ENCODE measurements around the gene XPO6.

Gene XPO6

DNA sequence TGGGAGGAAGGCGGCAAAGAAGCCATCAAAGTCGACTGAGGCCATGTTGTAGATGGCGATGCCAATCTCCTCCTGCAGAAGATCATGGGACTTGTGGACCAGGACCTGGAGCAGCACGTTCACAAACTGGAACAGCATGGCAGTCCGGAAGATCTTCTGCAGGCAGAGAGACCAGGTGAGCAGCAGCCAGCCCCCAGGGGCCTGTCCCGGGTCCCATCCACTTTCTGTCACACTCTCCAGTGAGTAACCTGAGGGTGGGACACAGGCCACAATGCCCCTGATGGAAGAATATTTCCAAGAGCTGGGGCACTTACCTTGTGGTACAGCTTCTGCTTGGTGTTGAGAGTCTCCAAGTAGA lies 110.3 kb downstream of the XPO6 start:
- Histone ChIP-seq H3K36me3 (ENCODE audit: control insufficient read depth, insufficient read depth, low read length) (peaks cover 96% of the 10 kb centered on the region), H3K27ac (ENCODE audit: low read depth, low read length, severe bottlenecking) (no peak overlapping the region), H3K4me3 (ENCODE audit: extremely low read depth, insufficient read depth, low read length, poor library complexity, severe bottlenecking) (no peak overlapping the region), H3K4me1 (ENCODE audit: control insufficient read depth, insufficient read depth, low read length, poor library complexity, severe bottlenecking) (no peaks in the 10 kb centered on the region), H3K9me3 (ENCODE audit: control insufficient read depth, low read length) (no peaks in the 10 kb centered on the region)
- 93 to 98% methylated on average over 6 of the region's 6 CpGs for WGBS, 2 experiments (ENCODE audit: insufficient coverage in 2 of 2)

DNA sequence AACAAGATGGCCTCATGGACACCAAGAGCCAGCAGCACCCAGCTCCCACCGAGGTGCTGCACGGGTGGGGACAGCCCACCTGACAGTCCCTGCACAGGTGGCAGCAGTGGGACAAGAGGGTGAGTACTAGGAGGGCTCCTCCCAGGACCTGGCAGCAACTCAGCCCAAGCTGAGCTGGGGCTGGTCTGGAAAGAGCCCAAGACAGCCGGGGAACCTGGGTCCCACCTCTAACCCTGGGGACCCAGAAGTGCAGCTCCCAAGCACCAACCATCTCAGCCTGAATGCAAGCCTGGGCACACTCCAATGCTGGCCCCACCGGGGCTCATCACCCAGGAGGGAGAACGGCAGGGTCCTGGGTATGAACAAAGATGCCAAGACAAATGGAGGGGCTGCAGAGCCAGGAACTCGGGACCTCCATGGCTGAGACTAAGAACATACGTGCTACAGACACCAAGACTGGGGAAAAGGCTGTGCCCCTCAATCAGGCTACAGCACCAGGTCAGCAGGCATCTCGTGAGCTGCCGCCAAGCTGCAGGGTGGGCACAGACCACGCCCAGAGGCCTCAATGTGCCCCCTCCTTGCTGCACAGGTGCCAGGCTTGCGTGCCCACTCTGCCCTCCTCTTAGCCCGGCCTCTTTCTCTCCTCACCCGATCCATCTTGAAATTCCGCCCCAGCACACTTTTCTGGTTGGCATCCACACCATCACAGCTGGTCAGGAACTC lies 110.8 kb downstream of the XPO6 start:
- H3K36me3 ChIP-seq (ENCODE audit: control insufficient read depth, insufficient read depth, low read length), result peaks cover 92% of the 10 kb centered on the region
- whole genome bisulfite sequencing, 2 experiments (ENCODE audit: insufficient coverage in 2 of 2), result 97 to 98% methylated on average over 13 to 14 of the region's 14 CpGs
- H3K4me3 ChIP-seq (ENCODE audit: extremely low read depth, insufficient read depth, low read length, poor library complexity, severe bottlenecking), result no peak overlapping the region

DNA sequence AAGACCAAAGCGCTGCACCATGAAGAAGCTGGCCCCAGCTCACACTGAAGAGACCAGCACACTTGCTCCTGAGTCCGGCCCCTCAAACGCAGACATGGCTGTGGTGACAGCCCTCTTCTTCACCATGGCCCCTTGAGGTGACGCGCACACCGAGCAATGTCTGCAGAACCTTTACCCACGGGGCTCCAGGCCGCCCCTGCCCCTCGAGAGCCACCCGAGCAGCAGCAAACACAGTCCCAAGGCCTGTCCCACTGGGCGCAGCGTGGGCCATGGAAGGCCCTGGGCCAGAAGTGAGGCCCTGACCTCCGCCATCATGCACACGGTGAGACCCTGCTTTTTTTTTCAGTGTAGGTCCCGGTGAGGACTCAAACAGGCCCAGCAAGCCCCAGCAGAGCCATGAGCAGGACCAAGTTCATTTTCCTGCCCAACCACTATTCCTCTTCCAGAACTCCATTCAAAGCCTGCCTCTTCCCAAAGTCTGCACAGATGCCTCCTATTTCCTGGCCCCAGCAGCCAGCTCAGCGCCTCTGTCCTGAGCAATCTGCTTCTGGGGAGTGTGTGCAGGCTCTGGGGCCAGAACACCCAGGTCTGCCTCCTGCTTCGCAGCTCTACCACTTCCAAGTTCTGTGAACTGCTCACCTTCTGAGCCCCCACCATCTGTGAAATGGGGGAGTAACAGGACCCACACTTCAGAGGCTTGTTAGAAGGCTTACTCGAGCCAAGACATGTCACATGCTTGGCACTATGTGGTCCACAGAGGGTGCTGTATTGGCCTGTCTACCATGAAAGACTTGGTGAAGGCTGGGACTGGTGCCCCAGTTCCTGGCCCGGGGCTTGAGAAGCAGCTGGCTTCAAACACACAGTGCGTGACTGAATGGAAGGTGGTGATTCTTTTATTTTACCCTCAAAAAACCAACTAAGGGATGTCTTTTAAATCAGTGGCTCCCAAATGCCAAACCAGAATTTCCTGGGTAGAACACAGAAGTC lies 112.5 kb downstream of the XPO6 start:
- Histone ChIP-seq H3K9me3 (ENCODE audit: control insufficient read depth, low read length) (no peaks in the 10 kb centered on the region), H3K4me1 (ENCODE audit: control insufficient read depth, insufficient read depth, low read length, poor library complexity, severe bottlenecking) (no peaks in the 10 kb centered on the region), H3K4me3 (ENCODE audit: extremely low read depth, insufficient read depth, low read length, poor library complexity, severe bottlenecking) (no peak overlapping the region), H3K27ac (ENCODE audit: low read depth, low read length, severe bottlenecking) (no peak overlapping the region), H3K36me3 (ENCODE audit: control insufficient read depth, insufficient read depth, low read length) (peaks cover 75% of the 10 kb centered on the region)
- 92 to 98% methylated on average over 16 to 18 of the region's 20 CpGs for WGBS, 2 experiments (ENCODE audit: insufficient coverage in 2 of 2)

More for the DNA sequence above, 110.8 kb downstream of the XPO6 start:
- Histone ChIP-seq H3K9me3 (ENCODE audit: control insufficient read depth, low read length) (no peaks in the 10 kb centered on the region), H3K27ac (ENCODE audit: low read depth, low read length, severe bottlenecking) (no peak overlapping the region), H3K4me1 (ENCODE audit: control insufficient read depth, insufficient read depth, low read length, poor library complexity, severe bottlenecking) (no peaks in the 10 kb centered on the region)

DNA sequence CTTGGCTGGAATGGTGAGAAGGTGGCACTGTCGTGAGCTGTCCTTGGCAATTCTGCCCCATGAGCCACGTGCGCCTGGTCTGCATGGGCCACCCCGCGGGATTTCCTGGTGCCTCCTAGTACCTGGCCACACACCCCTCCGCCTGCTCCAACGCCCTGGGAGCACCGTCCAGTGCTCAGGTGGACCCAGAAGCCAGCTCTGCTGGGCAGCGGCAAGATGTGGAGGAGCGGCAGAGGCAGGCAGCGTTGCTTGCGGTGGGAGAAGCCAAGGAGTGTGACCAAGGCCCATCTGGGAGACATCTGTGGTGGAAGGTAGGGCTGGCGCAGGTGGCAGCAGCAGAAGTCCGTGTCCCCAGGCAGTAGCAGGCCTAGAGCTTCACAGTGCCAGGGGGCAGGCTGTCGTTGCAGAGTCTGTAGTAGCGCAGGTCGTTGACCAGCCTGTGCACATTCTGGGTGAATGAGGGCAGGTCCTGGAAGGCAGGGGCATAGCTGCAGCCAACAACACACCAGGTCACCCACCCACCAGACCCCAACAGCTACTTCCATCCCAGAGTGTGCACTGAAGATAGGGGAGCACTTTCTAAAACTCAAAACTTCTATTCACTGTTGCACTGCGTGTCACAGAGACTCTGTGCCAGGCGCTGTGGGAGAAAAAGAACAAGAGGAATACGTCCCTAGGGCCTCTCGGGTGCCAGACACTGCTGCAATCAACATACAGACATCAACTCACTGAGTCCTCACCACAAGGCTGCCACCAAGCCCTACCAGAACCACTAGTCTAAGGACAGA lies 113.4 kb downstream of the XPO6 start:
- peaks cover 66% of the 10 kb centered on the region for H3K36me3 ChIP-seq (ENCODE audit: control insufficient read depth, insufficient read depth, low read length)
- peaks cover 4% of the 10 kb centered on the region for H3K4me1 ChIP-seq (ENCODE audit: control insufficient read depth, insufficient read depth, low read length, poor library complexity, severe bottlenecking)
- no peaks in the 10 kb centered on the region for H3K9me3 ChIP-seq (ENCODE audit: control insufficient read depth, low read length)
- H3K27ac ChIP-seq (ENCODE audit: low read depth, low read length, severe bottlenecking), result no peak overlapping the region
- 94 to 96% methylated on average over 14 to 17 of the region's 21 CpGs for WGBS, 2 experiments (ENCODE audit: insufficient coverage in 2 of 2)
- H3K4me3 ChIP-seq (ENCODE audit: extremely low read depth, insufficient read depth, low read length, poor library complexity, severe bottlenecking), result no peak overlapping the region

DNA sequence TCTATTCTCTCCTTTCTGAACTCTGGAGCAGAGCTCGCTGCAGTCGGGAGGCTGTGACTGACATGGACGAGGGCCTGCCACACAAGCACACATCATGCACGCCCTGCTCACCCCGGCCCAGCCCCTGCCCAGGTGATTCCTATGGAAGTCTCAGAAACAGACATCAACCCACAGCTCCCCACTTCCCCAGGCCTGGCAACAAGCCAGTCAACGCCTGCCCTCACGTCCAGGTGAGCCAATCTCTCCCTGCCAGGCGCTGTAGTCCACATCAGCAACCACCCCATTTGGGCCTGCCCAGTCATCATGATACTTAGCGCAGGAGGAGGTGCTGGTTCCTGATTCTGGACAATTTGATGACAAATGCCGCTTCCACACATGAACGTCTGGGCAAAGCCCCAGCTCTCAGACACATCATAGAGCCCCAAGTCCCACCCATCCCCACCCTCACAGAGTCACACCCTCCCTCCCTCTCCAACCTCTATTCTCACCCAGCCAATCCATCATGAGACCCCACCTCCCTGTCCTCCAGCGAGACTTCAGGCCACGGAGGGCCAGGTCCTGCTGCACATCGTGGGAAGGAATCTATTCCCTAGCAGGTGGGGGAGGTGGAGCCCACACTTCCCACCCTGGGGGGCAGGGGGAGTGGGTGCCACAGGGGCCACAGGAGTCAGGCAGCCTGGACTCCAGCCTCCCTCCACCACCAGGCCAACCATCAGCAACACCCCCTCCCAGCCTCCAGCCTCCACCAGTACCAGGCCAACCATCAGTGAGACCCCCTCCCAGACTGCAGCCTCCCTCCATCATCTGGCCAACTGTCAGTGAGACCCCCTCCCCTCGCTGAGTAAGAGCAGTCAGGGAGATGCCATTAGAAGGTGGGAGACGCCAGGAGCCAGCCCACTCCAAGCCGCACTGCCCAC lies 114.5 kb downstream of the XPO6 start:
- H3K4me1 ChIP-seq (ENCODE audit: control insufficient read depth, insufficient read depth, low read length, poor library complexity, severe bottlenecking), result peaks cover 6% of the 10 kb centered on the region
- H3K4me3 ChIP-seq (ENCODE audit: extremely low read depth, insufficient read depth, low read length, poor library complexity, severe bottlenecking), result no peak overlapping the region
- H3K27ac ChIP-seq (ENCODE audit: low read depth, low read length, severe bottlenecking), result no peak overlapping the region
- 89 to 93% methylated on average over 12 to 13 of the region's 17 CpGs for WGBS, 2 experiments (ENCODE audit: insufficient coverage in 2 of 2)
- H3K36me3 ChIP-seq (ENCODE audit: control insufficient read depth, insufficient read depth, low read length), result peaks cover 55% of the 10 kb centered on the region
- no peaks in the 10 kb centered on the region for H3K9me3 ChIP-seq (ENCODE audit: control insufficient read depth, low read length)

DNA sequence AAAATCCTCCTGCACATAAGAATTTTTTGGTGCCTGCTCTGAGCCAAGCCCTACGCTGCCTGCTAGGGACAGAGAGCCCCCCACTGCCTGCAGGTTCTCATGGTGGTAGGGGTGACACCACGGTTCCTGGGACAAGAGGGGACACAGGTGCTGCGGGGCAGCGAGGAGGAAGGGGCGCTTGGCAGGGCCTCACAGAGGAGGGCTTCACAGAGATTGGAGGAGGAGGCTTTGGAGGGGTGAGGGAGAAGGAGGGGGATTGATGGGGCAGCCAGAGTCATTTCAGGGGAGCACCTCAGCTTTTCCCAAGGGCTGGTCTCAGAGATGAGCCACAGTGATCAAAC lies 118.4 kb downstream of the XPO6 start:
- 81 to 100% methylated on average over 1 to 5 of the region's 5 CpGs for WGBS, 2 experiments (ENCODE audit: insufficient coverage in 2 of 2)
- Histone ChIP-seq H3K4me3 (ENCODE audit: extremely low read depth, insufficient read depth, low read length, poor library complexity, severe bottlenecking) (no peak overlapping the region), H3K27ac (ENCODE audit: low read depth, low read length, severe bottlenecking) (no peak overlapping the region), H3K9me3 (ENCODE audit: control insufficient read depth, low read length) (no peaks in the 10 kb centered on the region), H3K36me3 (ENCODE audit: control insufficient read depth, insufficient read depth, low read length) (peaks cover 16% of the 10 kb centered on the region), H3K4me1 (ENCODE audit: control insufficient read depth, insufficient read depth, low read length, poor library complexity, severe bottlenecking) (peaks cover 6% of the 10 kb centered on the region)

DNA sequence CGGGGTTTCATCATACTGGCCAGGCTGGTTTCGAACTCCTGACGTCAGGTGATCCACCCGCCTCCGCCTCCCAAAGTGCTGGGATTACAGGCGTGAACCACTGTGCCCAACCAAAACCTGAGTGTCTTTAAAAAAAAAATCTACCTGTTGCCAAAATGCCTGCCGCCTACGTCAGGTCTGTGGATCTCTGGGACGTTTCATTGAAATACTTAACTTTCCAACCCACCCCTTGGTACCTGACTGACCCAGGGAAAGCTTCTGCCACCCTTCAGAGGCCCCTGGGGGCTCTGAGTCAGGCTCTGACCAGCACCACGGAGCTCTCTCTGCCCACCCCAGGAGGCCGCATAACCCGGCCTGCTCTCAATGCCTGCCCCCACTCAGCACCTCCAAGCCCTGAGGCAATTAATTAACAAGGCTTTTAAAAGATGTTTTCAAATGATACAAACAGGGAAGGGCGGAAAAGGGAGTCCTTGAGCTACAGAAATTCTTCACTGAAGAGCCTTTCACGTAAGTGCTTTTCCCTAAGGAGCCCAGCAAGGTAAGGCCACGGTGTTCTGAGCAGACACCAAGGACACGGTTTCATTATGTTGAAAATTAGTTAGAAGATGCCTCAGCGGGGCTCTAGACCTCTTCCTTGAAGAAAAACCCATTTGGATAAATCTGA lies 118.9 kb downstream of the XPO6 start:
- Histone ChIP-seq H3K4me3 (ENCODE audit: extremely low read depth, insufficient read depth, low read length, poor library complexity, severe bottlenecking) (no peak overlapping the region), H3K4me1 (ENCODE audit: control insufficient read depth, insufficient read depth, low read length, poor library complexity, severe bottlenecking) (peaks cover 6% of the 10 kb centered on the region), H3K36me3 (ENCODE audit: control insufficient read depth, insufficient read depth, low read length) (peaks cover 11% of the 10 kb centered on the region), H3K27ac (ENCODE audit: low read depth, low read length, severe bottlenecking) (no peak overlapping the region), H3K9me3 (ENCODE audit: control insufficient read depth, low read length) (no peaks in the 10 kb centered on the region)
- WGBS, 2 experiments (ENCODE audit: insufficient coverage in 2 of 2), result 71 to 77% methylated on average over 14 to 16 of the region's 17 CpGs

DNA sequence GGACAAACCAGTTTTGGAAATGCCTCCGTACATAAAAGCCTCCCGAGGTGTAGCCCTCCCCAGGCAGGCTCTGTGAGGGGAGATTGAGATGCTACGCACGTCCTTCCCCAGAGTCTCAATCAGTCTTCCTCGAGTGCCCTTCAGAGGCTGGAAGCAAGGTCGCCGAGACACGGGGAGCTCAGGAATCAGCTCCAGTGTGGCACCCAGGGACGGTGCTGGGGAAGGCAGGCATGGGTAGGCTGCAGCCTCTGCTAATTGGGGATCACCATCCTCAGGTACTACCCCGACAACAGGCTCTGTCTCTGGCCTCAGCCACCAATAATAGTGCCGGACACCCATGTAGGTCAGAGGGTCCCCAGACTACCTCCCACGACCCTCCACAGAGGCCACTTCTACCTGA lies 120.1 kb downstream of the XPO6 start:
- 89 to 90% methylated on average over 11 to 12 of the region's 12 CpGs for WGBS, 2 experiments (ENCODE audit: insufficient coverage in 2 of 2)
- no peak overlapping the region for H3K27ac ChIP-seq (ENCODE audit: low read depth, low read length, severe bottlenecking)
- H3K9me3 ChIP-seq (ENCODE audit: control insufficient read depth, low read length), result no peaks in the 10 kb centered on the region

DNA sequence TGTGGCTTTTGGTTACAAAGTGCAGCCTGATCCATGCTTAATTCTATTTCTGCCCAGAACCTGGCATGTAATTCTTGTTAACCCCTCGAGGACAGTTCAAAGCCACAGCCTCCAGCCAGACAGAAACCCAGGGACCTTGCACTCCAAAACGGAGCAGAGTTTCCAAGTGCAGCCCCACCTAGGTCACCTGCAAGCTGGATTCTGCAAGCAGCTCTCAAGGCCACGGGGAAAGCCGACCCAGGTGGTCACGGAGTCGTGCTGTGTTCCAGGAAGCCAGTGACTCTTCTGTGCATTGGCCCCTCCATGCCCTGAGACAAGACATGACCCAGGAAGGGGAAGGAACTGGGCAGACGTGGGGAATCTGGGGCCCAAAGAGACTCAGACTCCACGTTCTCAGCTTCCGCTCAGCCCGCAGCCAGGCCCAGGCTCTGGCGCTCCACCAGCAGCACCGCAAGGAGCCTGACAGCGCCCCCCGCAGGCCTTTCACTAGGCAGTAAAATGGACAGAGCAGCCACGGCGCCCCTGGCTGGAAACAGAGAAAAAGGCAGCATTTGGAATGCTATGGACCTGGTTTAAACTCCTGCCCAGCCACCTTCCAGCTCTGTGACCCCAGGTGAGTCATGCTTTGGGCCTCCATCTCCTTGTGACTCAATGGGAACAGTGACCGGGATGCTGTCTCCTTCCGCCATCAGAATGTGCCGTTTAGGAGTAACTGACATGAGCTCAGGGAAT lies 121.0 kb downstream of the XPO6 start:
- no peak overlapping the region for H3K27ac ChIP-seq (ENCODE audit: low read depth, low read length, severe bottlenecking)
- no peaks in the 10 kb centered on the region for H3K36me3 ChIP-seq (ENCODE audit: control insufficient read depth, insufficient read depth, low read length)
- peaks cover 6% of the 10 kb centered on the region for H3K4me1 ChIP-seq (ENCODE audit: control insufficient read depth, insufficient read depth, low read length, poor library complexity, severe bottlenecking)
- WGBS, 2 experiments (ENCODE audit: insufficient coverage in 2 of 2), result 82 to 86% methylated on average over 19 of the region's 19 CpGs
- H3K4me3 ChIP-seq (ENCODE audit: extremely low read depth, insufficient read depth, low read length, poor library complexity, severe bottlenecking), result no peak overlapping the region
- no peaks in the 10 kb centered on the region for H3K9me3 ChIP-seq (ENCODE audit: control insufficient read depth, low read length)

More for the DNA sequence above, 120.1 kb downstream of the XPO6 start:
- Histone ChIP-seq H3K36me3 (ENCODE audit: control insufficient read depth, insufficient read depth, low read length) (peaks cover 3% of the 10 kb centered on the region), H3K4me3 (ENCODE audit: extremely low read depth, insufficient read depth, low read length, poor library complexity, severe bottlenecking) (no peak overlapping the region), H3K4me1 (ENCODE audit: control insufficient read depth, insufficient read depth, low read length, poor library complexity, severe bottlenecking) (peaks cover 6% of the 10 kb centered on the region)
